OCI-LY1 (cell line): Measurements from ENCODE around the gene XRCC1.

Experiments used
- EZH2 ChIP-seq: fragments of 200-600 bp; sonication (generic), shearing (Covaris generic); IDR thresholded peaks from 2 replicates; pipeline ENCODE4 v1.8.0; 2017; ENCODE audit warnings: borderline replicate concordance, mixed run types, mild to moderate bottlenecking, antibody characterized with exemption, low read length, moderate library complexity, mixed read lengths
- TF ChIP-seq, protein P1 (sequence below): fragments of 200-600 bp; sonication (generic), shearing (Covaris generic); IDR thresholded peaks from 2 replicates; pipeline ENCODE4 v1.5.1; 2017; ENCODE audit warnings: mild to moderate bottlenecking, antibody characterized with exemption, low read length, moderate library complexity, mixed read lengths

DNA sequence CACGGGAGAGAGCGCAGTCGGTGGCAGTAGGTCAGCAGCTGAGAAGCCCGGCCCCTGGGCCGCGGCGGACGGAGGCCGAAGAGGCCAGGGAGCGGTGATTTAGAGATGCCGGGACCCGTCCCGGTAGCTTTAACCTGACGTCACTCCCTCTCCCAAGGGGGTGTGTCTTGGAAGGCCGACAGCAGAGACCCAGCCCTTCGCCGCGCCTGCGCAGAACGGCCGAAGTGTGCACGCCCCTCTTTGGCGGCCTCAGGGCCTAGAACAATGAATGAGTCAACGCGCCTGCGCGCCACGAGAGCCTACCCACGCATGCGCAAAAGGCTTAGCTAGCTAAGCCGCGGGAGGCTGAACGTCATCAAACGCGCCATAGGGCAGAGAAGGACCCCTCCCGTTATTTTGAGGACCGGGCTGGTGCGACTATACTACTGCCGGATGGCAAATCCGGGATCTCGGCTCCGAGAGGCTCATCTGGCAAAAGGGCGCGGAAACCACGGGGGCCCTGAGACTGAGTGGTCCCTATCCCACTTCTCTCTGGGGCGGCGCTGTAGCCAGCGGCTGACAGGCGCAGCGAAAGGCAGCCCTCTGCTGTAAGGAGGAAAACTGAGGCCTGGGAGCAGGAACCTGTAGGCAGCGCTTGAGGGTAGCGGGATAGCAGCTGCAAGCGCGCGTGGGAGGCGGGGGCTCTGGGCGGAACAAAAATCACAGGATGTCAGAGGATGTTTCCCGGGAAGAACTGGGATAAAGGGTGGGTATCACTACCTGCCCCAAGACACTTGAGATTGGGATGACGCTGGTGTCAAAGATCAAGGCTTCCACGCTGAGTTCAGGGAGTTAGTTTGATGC lies 20.9 kb upstream of the XRCC1 start, which contains the start of the genes IRGQ and ZNF576:
- TF ChIP-seq, protein P1, sequence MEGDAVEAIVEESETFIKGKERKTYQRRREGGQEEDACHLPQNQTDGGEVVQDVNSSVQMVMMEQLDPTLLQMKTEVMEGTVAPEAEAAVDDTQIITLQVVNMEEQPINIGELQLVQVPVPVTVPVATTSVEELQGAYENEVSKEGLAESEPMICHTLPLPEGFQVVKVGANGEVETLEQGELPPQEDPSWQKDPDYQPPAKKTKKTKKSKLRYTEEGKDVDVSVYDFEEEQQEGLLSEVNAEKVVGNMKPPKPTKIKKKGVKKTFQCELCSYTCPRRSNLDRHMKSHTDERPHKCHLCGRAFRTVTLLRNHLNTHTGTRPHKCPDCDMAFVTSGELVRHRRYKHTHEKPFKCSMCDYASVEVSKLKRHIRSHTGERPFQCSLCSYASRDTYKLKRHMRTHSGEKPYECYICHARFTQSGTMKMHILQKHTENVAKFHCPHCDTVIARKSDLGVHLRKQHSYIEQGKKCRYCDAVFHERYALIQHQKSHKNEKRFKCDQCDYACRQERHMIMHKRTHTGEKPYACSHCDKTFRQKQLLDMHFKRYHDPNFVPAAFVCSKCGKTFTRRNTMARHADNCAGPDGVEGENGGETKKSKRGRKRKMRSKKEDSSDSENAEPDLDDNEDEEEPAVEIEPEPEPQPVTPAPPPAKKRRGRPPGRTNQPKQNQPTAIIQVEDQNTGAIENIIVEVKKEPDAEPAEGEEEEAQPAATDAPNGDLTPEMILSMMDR = no peak
- no peak for TF ChIP-seq EZH2
